Measurements from ENCODE around the gene POLE.

Gene POLE

DNA sequence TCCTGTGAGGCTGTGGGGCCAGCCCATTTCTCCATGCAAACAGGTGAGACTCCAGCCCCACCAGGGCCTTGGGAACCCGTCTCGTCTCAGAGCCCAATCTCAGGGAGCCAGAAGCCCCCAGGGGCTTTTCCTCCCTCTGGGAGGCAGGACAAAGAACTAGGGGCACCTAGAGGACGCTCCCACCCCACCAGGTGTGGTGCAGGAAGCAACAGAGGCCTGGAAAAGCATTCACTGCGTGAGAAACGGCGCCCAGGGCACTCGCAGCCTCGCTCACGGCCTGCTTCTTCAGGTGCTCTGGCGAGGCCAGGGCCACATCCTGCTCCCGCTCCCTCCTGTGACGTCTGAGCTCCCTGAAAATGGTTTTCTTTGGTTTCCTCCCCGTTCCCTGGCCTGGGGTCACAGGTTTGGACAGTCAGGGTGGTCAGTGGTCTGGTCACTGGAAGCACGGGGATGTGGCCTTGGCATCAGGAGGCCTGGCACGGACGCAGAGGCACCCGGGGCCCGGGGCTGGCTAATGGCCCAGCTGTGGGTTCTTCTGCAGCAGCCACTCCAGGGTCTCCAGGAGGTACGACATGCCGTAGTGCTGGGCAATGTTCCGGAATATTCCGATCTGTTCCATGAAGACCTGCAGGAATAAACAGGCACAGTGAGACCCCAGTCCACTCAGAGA is 62.8 kb downstream of the POLE start:
- in situ Hi-C loops (cut with HindIII; ENCODE audit: low sequenced_read_pairs) = no loop called here
- no peak for DNase-seq (ENCODE audit: low read depth)
- TF ChIP-seq, protein P1, sequence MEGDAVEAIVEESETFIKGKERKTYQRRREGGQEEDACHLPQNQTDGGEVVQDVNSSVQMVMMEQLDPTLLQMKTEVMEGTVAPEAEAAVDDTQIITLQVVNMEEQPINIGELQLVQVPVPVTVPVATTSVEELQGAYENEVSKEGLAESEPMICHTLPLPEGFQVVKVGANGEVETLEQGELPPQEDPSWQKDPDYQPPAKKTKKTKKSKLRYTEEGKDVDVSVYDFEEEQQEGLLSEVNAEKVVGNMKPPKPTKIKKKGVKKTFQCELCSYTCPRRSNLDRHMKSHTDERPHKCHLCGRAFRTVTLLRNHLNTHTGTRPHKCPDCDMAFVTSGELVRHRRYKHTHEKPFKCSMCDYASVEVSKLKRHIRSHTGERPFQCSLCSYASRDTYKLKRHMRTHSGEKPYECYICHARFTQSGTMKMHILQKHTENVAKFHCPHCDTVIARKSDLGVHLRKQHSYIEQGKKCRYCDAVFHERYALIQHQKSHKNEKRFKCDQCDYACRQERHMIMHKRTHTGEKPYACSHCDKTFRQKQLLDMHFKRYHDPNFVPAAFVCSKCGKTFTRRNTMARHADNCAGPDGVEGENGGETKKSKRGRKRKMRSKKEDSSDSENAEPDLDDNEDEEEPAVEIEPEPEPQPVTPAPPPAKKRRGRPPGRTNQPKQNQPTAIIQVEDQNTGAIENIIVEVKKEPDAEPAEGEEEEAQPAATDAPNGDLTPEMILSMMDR (IDR thresholded peaks at IDR 0.05; ENCODE audit: low read depth, low read length, missing control alignments) = no peak
- no peak overlapping the region for H3K4me3 ChIP-seq (ENCODE audit: low read depth, low read length)

DNA sequence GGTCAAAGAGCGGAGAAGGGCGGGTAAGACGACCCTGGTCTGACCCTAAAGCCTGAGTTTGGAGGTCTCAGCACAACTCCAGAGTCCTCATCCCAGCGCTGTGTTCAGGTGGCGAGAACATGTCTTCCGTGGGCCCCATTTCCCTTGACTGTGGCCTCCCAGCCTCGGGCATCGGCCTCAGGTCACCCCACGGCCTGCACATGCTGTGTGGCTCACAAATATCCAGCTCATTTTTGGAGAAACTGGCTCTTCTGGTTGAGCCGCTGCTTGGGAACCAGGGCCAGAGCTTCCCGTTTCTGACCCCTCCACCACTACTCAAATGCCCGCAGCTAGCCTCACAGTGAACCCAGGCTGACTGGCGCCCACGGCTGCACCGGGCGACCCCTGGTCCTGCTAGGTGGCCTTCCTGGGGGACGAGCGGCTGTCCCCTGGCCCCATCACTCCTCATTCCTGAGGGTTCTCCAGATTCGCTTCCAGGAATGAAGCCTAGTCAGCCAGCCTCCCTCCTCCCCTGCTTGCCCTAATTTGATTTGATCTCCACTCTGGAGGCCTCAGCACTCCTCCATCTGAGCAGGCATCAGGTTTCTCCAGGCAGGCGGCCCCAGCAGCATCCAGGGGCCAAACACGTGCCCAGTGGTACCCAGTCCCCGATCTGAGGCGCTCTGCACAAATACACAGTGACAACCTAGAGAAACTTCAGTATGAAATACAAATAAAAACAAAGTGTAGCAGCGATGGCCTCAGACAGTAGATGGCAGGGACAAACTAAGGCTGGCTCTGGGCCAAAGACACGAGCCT is 63.9 kb downstream of the POLE start:
- in situ Hi-C loops (cut with HindIII; ENCODE audit: low sequenced_read_pairs) = no loop called here
- DNase-seq (ENCODE audit: low read depth) = no peak

DNA sequence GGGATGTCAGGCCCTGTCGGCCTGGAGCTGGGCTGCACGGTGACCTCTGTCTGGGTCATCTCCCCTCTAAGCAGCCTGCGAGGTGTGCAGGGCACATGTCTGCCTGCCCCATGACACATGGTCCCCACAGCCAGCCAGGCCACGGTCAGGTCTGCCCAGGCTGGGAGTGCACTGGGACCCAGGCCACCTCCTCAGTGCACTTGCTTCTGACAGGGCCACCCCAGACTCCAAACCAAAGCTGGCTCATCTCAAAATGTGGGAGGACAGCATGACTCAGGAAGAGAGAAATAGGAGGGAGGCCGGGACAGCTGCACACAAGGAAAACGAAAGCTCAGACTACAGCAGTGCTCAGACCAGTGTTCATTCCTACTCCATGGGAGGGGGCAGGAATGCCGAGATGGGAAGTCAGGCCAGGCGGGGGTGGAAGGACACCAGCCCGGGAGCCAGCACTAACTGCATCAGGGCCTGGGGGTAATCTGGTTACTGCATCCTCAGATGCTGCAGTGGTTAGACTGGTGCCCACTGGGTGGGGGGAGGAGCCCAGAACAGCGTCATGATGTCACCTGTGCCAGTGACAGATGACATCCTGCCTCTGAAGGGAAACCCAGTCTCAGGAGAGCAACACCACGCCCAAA is 64.6 kb downstream of the POLE start:
- TF ChIP-seq, protein P1 (IDR thresholded peaks at IDR 0.05; ENCODE audit: low read depth, low read length, missing control alignments) = no peak
- in situ Hi-C loops (cut with HindIII; ENCODE audit: low sequenced_read_pairs) = no loop called here
- H3K4me3 ChIP-seq (ENCODE audit: low read depth, low read length) = no peak overlapping the region
- no peak for DNase-seq (ENCODE audit: low read depth)

More for the DNA sequence above, 63.9 kb downstream of the POLE start:
- TF ChIP-seq, protein P1 (IDR thresholded peaks at IDR 0.05; ENCODE audit: low read depth, low read length, missing control alignments) = no peak
- H3K4me3 ChIP-seq (ENCODE audit: low read depth, low read length) = no peak overlapping the region

DNA sequence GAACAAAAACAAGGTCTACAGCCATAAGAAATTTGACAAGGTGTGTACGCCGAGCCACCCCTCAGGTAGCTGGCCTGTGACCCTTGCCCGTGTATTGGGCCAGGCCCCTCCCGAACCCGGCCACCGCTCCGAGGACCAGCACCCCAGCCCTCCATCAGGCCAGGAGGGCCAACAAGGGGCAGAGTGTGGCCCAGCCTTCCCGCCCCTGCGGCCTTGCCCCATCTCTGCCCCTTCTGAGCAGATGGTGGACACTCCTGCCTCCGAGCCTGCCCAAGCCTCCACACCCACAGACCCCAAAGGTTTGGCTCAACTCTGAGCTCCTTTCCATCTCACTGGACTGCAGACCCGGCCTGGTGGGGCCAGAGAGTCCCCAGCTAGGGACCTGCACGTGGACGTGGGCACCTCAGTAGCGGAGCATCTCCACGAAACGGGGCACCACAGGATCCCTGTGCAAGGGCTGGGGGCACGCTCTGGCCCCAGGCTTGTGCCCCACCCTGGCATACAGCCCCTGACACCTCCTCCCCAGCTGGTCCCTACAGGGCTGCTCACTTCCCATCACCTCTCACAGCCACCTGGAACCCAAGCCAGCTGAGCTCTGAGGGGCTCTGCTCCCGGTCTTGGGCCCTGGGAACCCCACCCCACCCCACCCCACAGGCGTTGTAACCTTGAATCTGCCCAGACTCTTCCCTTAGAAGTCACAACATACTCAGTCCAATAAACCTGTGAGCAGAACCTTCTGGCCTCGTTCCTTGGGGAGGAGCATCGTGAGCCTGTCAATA is 65.3 kb downstream of the POLE start:
- in situ Hi-C loops (cut with HindIII; ENCODE audit: low sequenced_read_pairs) = no loop called here
- DNase-seq (ENCODE audit: low read depth) = no peak
- TF ChIP-seq, protein P1 (IDR thresholded peaks at IDR 0.05; ENCODE audit: low read depth, low read length, missing control alignments) = no peak
- no peak overlapping the region for H3K4me3 ChIP-seq (ENCODE audit: low read depth, low read length)

DNA sequence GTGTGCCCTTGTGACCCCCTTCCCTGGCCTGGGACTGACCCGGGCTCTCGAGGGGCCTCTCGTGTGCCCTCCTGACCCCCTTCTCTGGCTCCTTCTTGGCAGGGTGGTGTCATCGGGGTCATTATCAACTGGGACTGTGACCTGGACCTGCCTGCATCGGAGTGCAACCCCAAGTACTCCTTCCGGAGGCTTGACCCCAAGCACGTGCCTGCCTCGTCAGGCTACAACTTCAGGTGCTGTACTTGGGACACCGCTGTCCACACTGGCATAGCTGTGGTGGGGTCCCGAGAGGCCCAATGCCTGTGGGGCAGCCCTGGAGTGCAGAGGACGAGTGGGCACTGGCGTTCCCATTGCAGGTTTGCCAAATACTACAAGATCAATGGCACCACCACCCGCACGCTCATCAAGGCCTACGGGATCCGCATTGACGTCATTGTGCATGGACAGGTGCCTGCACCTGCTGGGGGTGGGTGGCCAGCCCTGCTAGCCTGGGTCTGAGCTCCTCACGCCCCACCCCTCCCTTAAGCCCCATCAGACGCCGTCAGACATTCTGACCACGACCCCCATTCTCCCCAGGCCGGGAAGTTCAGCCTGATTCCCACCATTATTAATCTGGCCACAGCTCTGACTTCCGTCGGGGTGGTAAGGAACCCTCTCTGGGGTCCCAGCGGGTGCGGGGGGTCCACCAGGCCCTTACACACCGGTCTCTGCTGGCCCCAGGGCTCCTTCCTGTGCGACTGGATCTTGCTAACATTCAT is 66.1 kb downstream of the POLE start:
- in situ Hi-C loops (cut with HindIII; ENCODE audit: low sequenced_read_pairs) = no loop called here
- no peak for DNase-seq (ENCODE audit: low read depth)
- no peak overlapping the region for H3K4me3 ChIP-seq (ENCODE audit: low read depth, low read length)
- TF ChIP-seq, protein P1 (IDR thresholded peaks at IDR 0.05; ENCODE audit: low read depth, low read length, missing control alignments) = no peak
